HG03064 (cell line): ENCODE data around the gene MID2.
"Not testable (repeated sequence)": the region's sequence is repeated elsewhere in the genome, so short reads cannot be mapped to it uniquely, and the experiment has no call there.

Source experiments
- ATAC-seq: cut with Tn5 transposase; IDR thresholded peaks from one replicate; pipeline ENCODE4 v1.9.1; 2021; ENCODE audit warnings: low read depth; ENCODE audit not compliant: unreplicated experiment

MID2 gene, protein sequence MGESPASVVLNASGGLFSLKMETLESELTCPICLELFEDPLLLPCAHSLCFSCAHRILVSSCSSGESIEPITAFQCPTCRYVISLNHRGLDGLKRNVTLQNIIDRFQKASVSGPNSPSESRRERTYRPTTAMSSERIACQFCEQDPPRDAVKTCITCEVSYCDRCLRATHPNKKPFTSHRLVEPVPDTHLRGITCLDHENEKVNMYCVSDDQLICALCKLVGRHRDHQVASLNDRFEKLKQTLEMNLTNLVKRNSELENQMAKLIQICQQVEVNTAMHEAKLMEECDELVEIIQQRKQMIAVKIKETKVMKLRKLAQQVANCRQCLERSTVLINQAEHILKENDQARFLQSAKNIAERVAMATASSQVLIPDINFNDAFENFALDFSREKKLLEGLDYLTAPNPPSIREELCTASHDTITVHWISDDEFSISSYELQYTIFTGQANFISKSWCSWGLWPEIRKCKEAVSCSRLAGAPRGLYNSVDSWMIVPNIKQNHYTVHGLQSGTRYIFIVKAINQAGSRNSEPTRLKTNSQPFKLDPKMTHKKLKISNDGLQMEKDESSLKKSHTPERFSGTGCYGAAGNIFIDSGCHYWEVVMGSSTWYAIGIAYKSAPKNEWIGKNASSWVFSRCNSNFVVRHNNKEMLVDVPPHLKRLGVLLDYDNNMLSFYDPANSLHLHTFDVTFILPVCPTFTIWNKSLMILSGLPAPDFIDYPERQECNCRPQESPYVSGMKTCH

DNA sequence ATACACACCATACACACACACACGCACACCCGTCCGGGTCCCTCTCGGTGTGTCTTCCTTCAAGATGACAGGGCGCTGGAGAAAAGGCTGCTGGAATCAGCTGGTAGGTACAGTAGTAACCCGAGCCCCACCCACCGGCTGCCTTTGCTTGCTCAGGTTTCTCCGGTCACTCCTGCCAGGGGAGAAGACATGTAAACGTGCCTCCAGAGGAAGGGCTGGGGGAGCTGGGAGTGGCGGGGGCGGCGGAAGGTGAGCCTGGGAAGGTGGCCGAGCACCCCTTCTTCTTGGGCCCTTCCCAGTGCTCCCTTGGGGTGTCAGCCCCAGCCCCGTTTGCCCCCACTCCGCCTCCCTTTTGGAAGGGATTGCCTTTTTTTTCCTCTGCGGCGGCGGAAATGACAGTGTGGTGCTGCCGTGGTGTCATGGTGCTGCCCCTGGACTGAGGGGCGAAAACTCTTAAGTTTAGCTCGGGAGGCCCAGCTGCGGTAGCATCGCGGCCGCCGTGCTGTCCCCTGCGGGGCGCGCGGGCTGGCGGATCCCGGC is at the start of gene MID2:
TSS of gene MID2 (plus strand) at position 169 of the 540 bp plus-strand sequence. CDS start 561 bp downstream, outside the sequence.
- ATAC-seq: no peak

DNA sequence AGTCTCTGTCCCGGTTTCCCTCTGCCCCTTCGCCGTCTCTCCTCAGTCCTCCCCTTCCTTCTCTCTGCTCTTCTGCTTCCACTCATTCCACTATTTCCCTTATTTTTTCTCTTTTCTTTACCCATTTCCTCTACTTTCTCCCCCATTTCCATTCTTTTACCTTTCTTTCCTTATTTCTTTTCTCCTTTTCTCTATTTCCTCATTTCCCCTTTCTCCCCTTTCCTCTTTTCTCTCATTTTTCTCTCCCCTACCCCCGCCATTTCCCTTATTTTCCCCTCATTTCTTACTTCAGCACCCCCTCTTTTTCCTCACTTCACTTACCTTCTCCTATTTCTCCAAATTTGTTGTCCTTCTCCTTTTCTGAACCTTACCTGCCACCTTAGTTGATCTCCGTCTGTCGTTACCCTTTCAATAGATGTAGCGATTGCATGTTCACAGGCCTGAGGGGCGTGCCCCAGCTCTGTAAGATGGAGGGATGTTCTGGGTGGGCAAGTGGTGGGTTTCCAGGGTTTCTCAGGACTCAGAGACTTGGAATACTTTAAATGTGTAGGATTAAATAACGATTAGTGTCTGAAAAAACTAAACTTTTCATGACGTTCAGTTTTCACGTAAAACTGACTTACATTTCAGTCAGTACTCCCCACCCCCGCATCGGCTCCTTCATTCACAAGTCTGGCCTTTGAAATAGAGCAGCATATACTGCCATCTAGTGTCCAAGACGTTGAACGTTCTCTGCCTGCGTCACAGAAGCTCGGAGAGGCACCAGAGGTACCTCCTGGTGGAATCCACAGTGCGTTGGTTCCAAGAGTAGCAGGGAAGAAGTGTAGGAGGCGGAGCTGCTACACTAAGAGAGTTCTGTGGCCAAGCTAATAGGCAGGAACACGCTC is 48.8 kb upstream of the MID2 start:
- ATAC-seq: no peak

DNA sequence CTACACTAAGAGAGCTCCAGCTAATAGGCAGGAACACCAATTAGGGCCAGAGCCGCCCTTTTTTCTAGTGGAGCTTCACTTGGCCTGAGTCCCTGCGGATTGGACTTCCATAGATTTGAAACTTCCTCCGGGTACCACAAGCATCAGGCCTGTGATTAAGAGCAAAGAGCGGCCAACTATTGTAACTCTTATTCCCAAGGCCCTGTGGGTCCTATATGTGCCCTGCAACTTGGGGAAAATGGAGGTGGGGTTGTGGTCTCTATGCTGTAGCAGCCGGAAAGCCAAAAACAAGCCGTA is 48.2 kb upstream of the MID2 start, which contains the start of gene NCBP2L:
TSS of gene NCBP2L (plus strand) at position 198 of the 297 bp plus-strand sequence. CDS start 16,488 bp downstream, outside the sequence.
- no peak for ATAC-seq

DNA sequence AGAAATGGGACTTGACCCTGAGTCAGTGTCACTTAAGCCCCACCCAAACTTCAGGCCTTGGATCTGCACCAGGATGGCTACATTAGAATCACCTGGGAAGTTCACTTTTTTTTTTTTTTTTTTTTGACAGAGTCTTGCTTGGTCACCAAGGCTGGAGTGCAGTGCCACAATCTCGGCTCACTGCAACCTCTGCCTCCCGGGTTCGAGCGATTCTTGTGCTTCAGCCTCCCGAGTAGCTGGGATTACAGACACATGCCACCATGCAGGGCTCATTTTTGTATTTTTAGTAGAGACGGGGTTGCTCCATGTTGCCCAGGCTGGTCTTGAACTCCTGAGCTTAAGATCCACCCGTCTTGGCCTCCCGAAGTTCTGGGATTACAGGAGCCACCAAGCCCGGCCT is 45.1 kb upstream of the MID2 start:
- ATAC-seq: no peak

DNA sequence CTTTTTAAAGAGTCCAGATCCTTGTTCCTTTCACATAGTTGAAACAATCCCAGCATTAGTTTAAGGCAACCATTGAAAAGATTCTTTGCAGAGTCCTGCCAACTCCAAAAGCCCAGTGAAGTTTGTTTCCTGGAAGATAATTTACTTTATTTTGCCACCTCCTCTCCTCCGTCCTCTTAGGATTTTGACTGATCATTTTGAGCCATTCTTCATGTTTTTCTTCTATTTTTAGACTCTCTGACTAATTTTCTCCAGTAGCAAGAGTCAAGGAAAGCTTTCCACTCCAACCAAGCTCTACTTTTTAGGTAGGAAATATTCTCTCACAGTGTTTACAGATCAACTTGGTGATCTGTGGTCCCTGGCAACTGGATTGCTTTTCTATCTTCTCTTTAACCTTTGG is 37.8 kb upstream of the MID2 start:
- ATAC-seq: no peak

DNA sequence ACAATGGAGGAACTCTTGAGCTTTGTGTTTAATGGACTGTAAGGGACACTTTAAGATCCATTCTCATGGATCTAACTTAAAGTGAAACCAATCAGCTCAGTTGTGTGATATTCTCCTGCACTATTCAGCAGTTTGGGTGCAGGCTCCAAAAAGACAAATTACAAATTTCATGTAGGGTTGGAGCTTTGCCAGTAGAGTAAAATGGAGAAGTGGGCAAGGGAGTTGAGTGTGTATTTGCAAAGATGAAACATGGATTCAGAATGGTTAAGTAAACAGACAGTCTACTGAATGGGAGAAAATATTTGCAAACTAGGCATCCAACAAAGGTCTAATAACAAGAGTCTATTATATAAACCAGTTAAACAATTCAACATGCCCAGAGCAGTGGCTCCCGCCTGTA is 21.2 kb upstream of the MID2 start:
- ATAC-seq: no peak

DNA sequence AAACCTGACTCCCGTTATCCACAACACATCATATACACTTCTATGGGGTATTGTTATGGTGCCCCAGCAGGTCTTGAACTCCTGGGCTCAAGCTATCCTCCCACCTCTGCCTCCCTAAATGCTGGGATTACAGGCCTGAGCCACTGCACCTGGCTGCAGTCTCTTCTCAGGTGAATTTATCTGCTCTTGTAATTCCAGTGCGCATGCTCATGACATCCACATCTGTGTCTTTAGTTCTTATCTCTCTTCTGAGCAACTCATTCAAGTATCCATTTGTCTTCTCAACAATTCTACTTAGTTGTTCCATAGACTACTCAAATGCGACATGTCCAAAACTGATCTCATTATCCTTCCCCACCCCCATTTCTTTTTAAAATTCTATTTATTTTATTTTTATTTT is 20.5 kb upstream of the MID2 start:
- no peak for ATAC-seq

DNA sequence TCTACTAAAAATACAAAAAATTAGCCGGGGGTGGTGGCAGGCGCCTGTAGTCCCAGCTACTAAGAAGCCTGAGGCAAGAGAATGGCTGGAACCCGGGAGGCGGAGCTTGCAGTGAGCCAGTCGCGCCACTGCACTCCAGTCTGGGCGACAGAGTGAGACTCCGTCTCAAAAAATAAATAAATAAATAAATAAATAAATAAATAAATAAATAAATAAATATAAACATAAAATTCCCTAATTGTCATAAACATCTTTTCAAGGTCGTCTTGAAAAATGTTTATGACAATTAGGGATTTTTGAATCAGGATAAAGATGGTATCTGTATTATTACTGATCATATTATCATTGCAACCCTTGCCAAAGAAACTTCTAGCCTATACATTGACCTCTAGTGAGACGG is 15.6 kb upstream of the MID2 start:
- ATAC-seq: not testable (repeated sequence)

DNA sequence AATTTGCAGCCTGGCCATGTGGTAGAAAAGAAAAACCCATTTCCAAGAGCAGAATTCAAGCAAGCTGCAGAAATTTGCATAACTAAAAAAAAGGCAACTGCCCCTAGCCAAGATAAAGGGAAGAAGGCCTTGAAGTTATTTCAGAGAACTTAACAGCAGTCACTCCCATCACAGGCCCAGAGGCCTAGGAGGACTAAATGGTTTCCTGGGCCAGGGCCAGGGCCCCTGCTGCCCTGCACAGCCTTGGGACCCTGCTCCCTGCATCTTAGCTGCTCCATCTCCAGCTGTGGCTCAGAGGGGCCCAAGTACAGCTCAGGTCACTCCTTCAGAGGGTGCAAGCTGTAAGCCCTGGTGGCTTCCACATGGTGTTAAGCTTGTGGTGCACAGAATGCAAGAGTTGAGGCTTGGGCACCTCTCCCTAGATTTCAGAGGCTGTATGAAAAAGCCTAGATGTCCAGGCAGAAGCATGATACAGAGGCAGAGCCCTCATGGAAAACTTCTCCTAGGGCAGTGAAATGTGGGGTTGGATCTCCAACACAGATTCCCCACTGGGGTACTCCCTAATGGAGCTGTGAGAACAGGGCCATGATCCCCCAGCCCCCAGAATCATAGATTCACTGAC is 6.7 kb upstream of the MID2 start:
- ATAC-seq: no peak

DNA sequence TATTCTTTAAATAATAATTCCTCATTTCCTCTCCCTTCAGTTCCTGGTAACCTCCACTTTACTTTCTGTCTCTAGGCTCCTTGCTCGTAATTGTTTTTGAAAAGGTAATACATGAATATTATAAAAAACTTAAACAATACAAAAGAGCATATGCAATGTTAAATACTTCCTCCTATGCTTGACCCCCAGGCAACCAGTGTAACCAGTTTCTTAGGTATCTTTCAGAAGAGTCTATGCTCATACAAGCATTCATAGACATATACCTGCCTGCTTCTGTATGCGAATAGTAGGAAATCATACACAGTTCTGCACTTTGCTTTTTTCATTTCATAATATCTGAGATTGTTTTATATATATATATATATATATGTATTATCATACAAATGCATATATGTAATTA is 2.6 kb upstream of the MID2 start:
- ATAC-seq: no peak

DNA sequence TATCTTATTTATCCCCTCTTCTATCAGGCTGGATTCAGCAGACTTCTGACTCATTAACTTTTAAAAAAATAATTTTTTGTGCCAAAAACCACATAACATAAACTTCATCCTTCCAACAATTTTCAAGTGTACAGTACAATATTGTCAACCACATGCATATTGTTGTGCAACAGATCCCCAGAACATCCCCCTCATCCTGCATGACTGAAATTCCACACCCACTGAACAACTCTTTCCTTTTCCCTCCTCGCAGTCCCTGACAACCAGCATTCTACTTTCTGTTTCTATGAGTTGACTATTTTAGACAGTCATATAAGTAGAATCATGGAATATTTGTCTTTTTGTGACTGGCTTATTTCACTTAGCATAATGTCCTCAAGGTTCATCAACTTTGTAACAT is 2.2 kb upstream of the MID2 start:
- no peak for ATAC-seq

DNA sequence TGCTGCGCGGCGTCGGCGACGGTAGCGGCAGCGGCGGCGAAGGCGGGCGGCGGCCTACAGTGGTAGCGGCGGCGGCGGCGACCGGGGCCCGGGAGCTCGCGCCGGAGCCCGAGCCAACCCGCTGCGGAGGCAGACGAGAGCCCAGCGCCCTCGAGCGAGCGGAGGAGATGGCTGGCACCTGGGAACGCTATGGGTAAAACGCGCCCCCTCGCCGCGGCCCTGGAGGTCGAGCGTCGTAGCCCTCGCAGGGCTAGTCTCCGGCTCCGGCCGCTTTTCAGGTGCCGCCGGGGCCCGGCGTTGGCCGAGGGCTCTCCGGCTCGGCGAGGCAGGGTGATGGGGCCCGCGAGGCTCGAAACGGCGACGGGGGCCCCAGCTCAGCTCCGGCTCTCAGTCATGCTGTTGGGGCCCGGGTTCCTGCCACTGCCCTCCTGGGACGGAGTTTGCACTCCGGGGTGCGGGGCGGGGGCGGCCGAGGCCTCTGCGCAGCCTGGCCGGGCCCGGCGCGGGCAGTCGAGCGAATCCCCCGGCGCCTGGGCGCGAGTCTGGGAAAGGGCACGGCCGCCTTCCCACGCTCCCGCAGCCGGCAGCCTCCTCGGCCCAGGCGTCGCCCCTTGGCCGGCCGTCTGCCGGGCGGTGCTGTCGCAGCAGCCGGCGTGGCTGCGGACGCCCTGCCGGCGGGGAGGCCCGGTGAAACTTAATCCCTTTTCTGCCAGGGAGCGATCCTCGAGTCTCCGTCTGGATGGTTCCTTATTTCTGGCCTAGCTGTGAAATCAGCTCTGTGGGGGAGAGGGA is 768 bp downstream of the MID2 start:
- no peak for ATAC-seq

DNA sequence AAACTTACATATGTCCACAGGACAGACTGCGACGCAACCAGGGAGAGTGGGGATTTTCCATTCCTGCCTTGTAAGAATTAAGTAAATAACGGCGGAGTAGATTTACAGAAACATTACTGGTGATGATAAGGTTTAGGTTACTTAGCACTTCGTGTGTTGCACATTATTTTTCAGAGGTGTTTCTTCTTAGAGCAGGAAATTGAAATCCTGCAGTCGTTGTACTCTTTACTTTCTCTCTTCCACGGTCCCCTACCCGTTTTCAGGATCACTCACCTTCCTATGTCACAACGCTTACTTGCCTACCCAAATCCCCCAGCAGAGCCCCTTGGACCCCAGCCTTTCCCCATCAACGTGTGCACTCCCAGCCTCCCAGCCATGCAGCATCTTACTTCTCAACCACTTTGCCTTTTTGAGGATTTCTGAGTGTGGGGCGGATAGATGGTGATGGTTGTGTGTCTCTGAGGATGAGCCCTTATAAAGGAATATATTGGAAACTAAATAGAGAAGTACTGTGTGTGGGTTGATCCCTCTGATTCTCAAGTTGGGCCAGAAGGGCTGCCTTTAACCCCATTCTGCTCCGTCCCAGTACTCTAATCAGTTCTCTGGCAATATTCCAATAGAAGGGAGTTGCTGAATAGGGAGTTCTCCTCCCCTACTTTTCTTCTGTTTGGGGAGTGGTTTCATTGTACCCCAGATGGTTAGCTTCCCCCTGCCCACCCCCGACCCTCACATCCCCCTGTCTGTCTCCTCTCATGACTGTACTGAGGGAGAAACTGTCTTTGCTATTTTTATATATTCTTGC is 1.6 kb downstream of the MID2 start:
- no peak for ATAC-seq

DNA sequence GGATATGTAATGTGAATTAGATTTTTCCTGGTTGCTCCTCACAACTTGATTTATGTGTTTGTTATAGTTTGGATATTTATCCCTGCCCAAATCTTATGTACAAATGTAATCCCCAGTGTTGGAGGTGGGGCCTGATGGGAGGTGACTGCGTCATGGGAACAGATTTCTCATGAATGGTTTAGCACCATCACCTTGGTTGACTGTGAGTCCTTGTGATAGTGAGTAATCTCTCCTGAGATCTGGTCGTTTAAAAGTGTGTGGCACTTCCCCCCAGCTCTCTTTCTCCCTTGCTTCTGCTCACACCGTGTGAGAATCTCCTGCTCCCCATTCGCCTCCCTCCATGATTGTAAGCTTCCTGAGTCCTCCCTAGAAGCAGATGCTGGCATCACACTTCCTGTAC is 2.2 kb downstream of the MID2 start:
- ATAC-seq: no peak

DNA sequence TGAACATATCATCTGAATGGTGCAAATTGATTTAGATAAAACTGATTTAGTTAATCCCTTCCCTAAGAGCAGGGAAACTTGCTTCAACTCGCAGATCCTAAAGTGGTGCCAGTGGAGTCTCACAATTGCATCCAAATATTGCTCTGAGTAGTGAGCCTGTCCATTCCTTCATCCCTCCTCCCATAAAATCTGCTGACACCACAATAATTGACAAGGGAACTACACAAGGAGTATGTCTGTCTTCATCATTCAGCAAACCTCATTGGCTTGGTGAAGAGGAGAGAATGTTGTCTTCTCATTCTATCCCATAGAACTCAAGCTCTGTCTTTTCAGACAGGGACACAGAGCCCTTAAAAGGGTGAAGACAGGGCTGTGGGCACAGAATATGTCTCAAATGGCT is 4.2 kb downstream of the MID2 start:
- ATAC-seq: no peak

DNA sequence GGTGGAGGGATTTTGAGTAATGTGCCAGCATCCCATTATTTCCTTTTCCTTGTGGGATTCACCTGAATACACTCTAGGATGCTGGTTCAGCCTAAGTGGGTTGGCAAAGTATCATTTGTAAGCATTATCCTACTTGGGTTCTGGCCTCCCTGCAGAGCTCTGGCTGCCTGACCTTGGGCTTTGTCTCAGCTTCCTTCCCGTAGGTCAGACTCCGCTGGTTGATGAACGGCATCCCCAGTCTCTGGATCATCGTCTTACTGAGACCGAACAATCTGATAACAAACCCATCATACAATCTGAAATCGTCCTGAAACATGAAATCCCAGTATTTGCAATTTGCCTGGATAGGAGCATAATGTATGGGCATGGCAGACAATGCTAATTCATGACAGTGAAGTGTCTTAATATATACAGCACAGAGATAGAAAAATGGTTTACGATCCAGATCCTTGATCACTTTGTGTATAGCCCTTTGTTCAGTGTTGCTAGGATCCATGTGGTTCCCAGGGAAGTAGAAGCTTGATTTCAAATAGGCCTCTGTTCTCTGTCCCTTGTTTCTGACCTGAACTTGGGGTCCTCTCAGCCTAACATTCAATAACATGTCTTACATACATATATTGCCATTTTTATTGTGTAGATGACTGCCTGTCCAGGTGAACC is 5.5 kb downstream of the MID2 start:
- no peak for ATAC-seq

DNA sequence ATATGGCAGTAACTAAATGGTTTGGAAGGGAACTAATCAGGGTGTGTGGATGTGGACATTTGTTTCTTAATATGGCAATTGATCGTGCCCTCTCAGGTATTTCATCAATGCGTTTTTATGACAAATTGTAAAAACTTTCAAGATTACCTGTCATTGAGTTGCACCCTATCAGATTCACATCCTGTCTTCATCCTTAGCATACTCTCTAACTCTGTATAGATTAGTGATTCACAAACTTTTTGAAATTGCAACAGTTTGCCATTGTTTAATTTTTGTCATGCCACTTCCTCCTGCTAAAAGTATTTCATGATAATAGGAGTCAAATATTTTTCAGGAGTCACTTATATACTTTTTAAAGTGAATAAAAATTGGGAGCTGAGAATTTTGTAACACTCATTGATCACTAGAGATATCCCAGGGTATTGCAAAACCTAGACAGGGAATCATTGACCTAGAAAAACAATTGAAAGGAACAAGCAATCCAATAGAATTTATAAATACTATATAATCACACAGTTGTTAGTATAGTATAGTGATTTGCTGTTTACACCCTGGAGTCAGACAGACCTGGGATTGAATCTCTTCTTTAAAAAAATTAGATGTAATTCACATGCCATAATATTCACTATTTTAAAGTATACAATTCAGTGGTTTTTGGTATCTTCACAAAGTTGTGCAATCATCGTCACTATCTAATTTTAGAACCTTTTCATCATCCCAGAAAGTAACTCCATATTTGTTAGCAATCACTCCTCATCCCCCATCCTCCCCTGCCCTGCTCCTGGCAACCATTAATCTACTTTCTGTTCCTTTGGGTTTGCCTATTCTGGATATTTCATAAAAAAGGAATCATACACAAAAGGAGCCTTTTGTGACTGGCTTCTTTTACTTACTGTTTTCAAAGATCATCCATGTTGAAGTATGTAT is 8.9 kb downstream of the MID2 start:
- ATAC-seq: no peak
